Mammary epithelial cell (primary cell): ENCODE measurements around the gene SPATA25.

Experiments used
- EZH2 ChIP-seq: IDR thresholded peaks from 2 replicates; pipeline ENCODE4 v1.6.1; 2012; ENCODE audit warnings: low read length, inconsistent platforms, borderline replicate concordance
- TF ChIP-seq, protein P1 (sequence below), 2 donors: IDR thresholded peaks in 1 of 2; conservative IDR thresholded peaks in 1 of 2; 2 replicates each; pipeline ENCODE4 v1.5.1; 2011 to 2012; ENCODE audit warnings: inconsistent platforms in 2 of 2, low read length in 2 of 2, mild to moderate bottlenecking in 2 of 2, control low read depth in 1 of 2, low read depth in 1 of 2; ENCODE audit not compliant: insufficient read depth in 1 of 2; ENCODE audit errors: extremely low read depth in 1 of 2

DNA sequence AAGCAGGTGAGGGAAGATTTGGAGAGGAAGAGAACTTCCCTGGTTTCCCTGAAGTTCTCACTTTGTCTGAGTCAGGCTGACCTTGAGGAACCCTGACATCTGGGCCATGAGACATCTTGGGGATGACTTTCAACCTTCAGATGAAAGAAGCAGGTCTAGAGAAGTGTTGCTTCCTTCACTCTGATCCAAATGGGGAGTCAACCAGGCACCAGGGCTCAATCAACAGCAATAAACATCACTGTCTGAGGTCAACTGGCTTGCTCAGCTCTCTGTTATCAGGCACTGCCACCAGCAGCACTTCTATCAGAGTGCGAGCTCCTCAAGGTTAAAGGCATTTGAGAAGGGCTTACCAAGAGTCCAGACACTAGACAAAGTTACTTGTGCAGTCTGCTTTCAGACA lies 36.5 kb downstream of the SPATA25 start:
- TF ChIP-seq, protein P1, sequence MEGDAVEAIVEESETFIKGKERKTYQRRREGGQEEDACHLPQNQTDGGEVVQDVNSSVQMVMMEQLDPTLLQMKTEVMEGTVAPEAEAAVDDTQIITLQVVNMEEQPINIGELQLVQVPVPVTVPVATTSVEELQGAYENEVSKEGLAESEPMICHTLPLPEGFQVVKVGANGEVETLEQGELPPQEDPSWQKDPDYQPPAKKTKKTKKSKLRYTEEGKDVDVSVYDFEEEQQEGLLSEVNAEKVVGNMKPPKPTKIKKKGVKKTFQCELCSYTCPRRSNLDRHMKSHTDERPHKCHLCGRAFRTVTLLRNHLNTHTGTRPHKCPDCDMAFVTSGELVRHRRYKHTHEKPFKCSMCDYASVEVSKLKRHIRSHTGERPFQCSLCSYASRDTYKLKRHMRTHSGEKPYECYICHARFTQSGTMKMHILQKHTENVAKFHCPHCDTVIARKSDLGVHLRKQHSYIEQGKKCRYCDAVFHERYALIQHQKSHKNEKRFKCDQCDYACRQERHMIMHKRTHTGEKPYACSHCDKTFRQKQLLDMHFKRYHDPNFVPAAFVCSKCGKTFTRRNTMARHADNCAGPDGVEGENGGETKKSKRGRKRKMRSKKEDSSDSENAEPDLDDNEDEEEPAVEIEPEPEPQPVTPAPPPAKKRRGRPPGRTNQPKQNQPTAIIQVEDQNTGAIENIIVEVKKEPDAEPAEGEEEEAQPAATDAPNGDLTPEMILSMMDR (conservative IDR thresholded peaks at IDR 0.05 in 1 of 2, IDR thresholded peaks at IDR 0.05 in 1 of 2; ENCODE audit: extremely low read depth in 1 of 2, insufficient read depth in 1 of 2, low read depth in 1 of 2, low read length in 2 of 2), result no peak
- no peak for TF ChIP-seq EZH2
